Activated T-helper 1 cell treated with anti-CD3 and anti-CD28 coated beads, Interleukin-12 subunit alpha, Interleukin-12 subunit beta, Interleukin-2, Interleukin-4 antibody, amounts not matched to agents 30 ng/mL and 10 ng/mL and 1 ng/mL, durations not matched to agents 14 hours and 24 hours and 36 hours (primary cell): ENCODE results near the gene RNF121. TPM values are rescaled to one million over a fixed set of nuclear protein-coding genes. Genes with fewer than 3 reads are reported as not detected.

Experiments used
- DNase-seq: peaks from one replicate; pipeline ENCODE4 v3.0.0; 2021; ENCODE audit warnings: low spot score
- H3K27ac Mint-ChIP-seq: one replicate; pipeline ENCODE4 v1.8.0; 2021; ENCODE audit warnings: mild to moderate bottlenecking, mixed read lengths
- H3K27me3 Mint-ChIP-seq: one replicate; pipeline ENCODE4 v1.8.0; 2022; ENCODE audit warnings: mild to moderate bottlenecking, moderate library complexity, mixed read lengths; ENCODE audit not compliant: insufficient read depth
- H3K36me3 Mint-ChIP-seq: one replicate; pipeline ENCODE4 v1.8.0; 2021; ENCODE audit warnings: low read depth, mixed read lengths
- H3K4me1 Mint-ChIP-seq: one replicate; pipeline ENCODE4 v1.8.0; 2021; ENCODE audit warnings: low read depth, mixed read lengths
- H3K4me3 Mint-ChIP-seq: one replicate; pipeline ENCODE4 v1.8.0; 2021; ENCODE audit warnings: mild to moderate bottlenecking, moderate library complexity, mixed read lengths
- H3K9me3 Mint-ChIP-seq: one replicate; pipeline ENCODE4 v1.8.0; 2021; ENCODE audit warnings: mixed read lengths
- intact Hi-C: fragments of 100-400 bp; cut with micrococcal nuclease; formaldehyde crosslinking; loops from one replicate; pipeline ENCODE4 v1.15.1; 2024
- total RNA-seq: library from RNA; stranded (reverse); gene quantifications from 2 replicates; pipeline ENCODE4 v1.2.3, GENCODE V29; 2022

Gene RNF121
- total RNA-seq, 1 donor from 2014 or later: 65.8 TPM

DNA sequence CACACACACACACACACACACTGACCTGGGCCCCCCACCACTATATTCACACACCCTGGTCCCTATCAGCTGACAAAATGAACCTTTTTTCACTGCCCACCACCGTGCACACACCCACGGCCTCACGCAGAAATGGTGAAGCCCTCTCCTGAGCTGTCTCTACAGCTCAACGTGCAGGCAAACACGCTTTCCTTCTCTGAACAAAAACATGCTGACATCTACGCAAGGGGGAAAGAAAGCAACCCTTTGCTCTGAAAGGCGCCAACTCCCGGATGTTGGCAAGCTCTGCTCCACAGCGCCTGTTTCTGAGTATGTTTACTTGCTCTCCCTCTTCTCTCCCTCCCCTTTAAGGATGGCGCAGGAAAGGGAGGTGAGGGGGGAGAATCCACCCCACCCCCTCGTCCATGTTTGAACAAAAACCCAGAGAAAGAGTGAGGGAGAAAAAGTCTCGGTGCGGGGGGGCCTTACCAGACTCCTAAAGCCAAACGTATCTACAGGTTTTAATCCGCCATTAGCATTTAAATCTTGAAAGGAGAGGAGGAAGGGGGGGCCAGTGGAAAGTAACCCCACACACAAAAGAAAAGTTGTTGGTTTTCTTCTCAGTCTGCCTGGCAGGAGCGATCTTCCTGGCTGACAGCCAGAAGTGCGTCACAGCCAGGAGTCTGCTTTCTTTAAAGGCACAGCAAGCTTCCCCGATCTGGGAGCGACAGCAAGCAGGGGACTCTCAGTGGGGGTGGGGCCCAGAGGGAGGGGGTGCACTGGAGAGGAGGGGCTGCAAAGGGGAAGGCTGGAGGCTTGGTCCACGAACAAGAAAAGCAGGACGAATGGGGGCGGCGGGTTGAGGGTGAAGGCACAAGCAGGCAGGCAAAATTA lies 111.9 kb downstream of the RNF121 start:
- intact Hi-C loops: loop anchor here (1.0 to 5.0 kb wide), 6 partner anchors 40 to 183 kb away; partner anchors contain the start of genes ANAPC15, LAMTOR1, LRRC51 and NUMA1
- Mint-ChIP-seq H3K27ac (no peak overlapping the region), H3K4me1 (peaks cover 24% of the 10 kb centered on the region), H3K27me3 (no peaks in the 10 kb centered on the region), H3K9me3 (no peaks in the 10 kb centered on the region), H3K4me3 (no peak overlapping the region), H3K36me3 (peaks cover 19% of the 10 kb centered on the region)
- DNase-seq: peak; percentile 59

GRCh38 chr11:72041364-72042063 lies 112.7 kb downstream of the RNF121 start:
- Mint-ChIP-seq H3K27ac (no peak overlapping the region), H3K4me3 (no peak overlapping the region), H3K9me3 (no peaks in the 10 kb centered on the region), H3K4me1 (peaks cover 18% of the 10 kb centered on the region), H3K36me3 (peaks cover 14% of the 10 kb centered on the region), H3K27me3 (no peaks in the 10 kb centered on the region)
- intact Hi-C loops: loop anchor here (5.0 kb wide), 2 partner anchors 101 to 114 kb away; partner anchors contain the start of genes RNF121 and XNDC1N
- peak; percentile 10 for DNase-seq

- no peaks in the 10 kb centered on the region for H3K27me3 Mint-ChIP-seq
- no peak for DNase-seq
- H3K4me3 Mint-ChIP-seq: no peak overlapping the region
- peaks cover 10% of the 10 kb centered on the region for H3K36me3 Mint-ChIP-seq
- intact Hi-C loops: loop anchor here (5.0 kb wide), 2 partner anchors 100 to 115 kb away; partner anchors contain the start of genes RNF121 and XNDC1N
- H3K27ac Mint-ChIP-seq: no peak overlapping the region
- H3K9me3 Mint-ChIP-seq: no peaks in the 10 kb centered on the region
- peaks cover 12% of the 10 kb centered on the region for H3K4me1 Mint-ChIP-seq
Observed at GRCh38 chr11:72042064-72042745, 113.4 kb downstream of the RNF121 start.

GRCh38 chr11:72045849-72046248 lies 117.0 kb downstream of the RNF121 start:
- H3K27ac Mint-ChIP-seq: no peak overlapping the region
- intact Hi-C loops: no loop called here
- H3K27me3 Mint-ChIP-seq: no peaks in the 10 kb centered on the region
- DNase-seq: no peak
- H3K36me3 Mint-ChIP-seq: peaks cover 9% of the 10 kb centered on the region
- no peak overlapping the region for H3K4me3 Mint-ChIP-seq
- H3K9me3 Mint-ChIP-seq: no peaks in the 10 kb centered on the region
- H3K4me1 Mint-ChIP-seq: peaks cover 12% of the 10 kb centered on the region

Other genes starting within 250 kb of the RNF121 start
- not detected in 2 replicates for gene DEFB108B, start 95.8 kb upstream of the RNF121 start, total RNA-seq
- gene DEFB131B, start 50.6 kb upstream of the RNF121 start, total RNA-seq: not detected in 2 replicates
- 20.9 and 21.5 TPM in 2 replicates for gene XNDC1N, start 452 bp upstream of the RNF121 start, total RNA-seq
- 15.6 and 18.5 TPM in 2 replicates for gene IL18BP, start 69.9 kb downstream of the RNF121 start, total RNA-seq
- 141 and 150 TPM in 2 replicates for gene NUMA1, start 151.5 kb downstream of the RNF121 start, total RNA-seq
- 5.7 and 8.2 TPM in 2 replicates for gene LRRC51, start 151.8 kb downstream of the RNF121 start, total RNA-seq
- gene LAMTOR1, start 174.3 kb downstream of the RNF121 start, total RNA-seq: 70.2 and 77.7 TPM in 2 replicates
- gene TOMT, start 176.9 kb downstream of the RNF121 start, total RNA-seq: not detected in 2 replicates
- 49.4 and 51.9 TPM in 2 replicates for gene ANAPC15, start 183.6 kb downstream of the RNF121 start, total RNA-seq
- gene FOLR3, start 206.7 kb downstream of the RNF121 start, total RNA-seq: not detected in 2 replicates